ENCODE measurements around the gene VAV1.
"Not testable (repeated sequence)": the region's sequence is repeated elsewhere in the genome, so short reads cannot be mapped to it uniquely, and the experiment has no call there.

VAV1 gene

DNA sequence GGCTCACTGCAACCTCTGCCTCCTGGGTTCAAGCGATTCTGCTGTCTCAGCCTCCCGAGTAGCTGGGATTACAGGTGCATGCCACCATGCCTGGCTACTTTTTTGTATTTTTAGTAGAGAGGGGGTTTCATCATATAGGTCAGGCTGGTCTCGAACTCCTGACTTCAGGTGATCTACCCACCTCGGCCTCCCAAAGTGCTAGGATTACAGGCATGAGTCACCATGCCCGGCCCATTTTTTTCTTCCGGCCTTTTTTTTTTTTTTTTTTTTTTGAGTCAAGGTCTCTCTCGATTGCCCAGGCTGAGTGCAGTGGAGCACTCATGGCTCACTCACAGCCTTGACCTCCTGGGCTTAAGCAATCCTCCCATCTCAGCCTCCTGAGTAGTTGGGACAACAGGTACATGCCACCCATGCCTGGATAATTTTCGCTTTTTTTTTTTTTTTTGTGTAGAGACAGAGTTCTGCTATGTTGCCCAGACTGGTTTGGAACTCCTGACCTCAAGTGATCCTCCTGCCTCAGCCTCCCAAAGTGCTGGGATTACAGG lies 10.2 kb upstream of the VAV1 start:
- DNase-seq: not testable (repeated sequence)

DNA sequence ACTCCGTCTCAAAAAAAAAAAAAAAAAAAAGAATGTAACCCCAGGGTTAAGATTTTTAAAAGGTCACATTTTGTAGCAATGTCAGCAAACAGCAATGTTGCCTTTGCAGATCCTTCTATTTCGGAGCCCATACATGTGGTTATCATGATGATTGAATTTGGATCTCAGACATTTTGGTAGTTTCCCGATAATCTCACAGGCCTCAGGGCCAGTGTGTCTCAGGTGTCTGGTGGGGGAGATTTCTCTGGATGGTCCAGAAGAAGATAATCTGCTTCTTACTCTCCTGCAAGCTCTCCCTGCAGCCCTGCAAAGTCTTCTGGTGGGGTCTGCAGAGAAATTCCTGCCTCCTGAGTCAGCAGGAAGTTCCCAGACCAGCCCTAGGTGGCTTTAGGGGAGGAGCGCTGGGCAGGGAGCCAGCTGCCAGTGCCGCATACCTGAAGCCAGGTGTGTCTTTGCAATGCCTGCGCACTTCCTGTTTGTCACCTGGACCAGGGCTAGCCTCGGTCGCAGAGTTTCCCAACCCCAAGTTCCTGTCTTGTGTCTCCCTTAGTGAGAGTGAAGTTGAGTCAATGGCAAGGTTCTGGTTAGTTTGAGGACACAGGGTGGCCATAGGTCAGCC lies 6.7 kb upstream of the VAV1 start:
- no peak for DNase-seq

DNA sequence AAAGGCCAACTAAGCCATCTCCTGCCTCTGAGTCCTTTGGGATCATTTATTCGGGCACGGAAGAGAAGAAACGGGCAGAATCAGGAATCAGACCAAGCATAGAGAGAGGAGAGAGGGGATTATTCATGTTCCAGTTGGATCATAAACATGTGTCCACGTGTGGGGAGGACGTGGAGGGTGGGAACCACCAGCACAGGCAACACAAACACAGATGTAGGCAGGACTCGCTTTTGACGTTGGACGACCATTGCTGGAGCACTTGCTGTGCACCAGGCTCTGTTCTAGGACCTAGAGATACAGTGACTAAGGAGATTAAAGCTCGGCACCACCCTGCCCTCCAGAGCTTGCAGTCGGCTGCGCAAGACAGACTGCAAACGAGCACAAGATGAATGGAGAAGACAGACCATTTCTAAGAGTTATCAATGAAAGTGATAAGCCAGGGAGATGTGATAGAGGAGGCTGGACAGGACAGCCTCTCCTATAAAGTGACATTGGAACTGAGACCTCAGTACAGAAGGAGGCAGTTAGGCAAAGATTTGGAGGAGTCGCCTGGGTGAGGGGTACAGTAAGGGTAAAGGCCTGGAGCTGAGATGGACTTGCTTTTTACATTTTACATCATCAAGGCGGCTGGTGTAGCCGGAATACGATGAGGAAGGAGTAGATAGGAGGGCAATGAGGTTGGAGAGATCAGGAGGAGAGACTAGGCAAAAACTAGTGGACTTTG lies 6.0 kb upstream of the VAV1 start:
- DNase-seq: no peak

DNA sequence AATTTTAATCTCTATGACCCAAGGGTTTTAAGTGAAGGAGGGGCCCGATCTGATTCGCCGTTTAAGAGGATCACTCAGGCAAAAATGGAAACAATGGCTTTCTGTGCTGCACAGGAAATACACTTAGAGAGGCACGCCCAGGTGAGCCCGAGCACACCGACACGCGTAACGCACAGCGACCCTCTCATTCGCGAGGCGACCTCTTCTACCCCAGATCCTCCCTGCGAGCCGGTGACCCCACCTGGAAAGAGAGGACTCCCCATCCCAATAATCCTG lies 5.5 kb upstream of the VAV1 start:
- no peak for DNase-seq

DNA sequence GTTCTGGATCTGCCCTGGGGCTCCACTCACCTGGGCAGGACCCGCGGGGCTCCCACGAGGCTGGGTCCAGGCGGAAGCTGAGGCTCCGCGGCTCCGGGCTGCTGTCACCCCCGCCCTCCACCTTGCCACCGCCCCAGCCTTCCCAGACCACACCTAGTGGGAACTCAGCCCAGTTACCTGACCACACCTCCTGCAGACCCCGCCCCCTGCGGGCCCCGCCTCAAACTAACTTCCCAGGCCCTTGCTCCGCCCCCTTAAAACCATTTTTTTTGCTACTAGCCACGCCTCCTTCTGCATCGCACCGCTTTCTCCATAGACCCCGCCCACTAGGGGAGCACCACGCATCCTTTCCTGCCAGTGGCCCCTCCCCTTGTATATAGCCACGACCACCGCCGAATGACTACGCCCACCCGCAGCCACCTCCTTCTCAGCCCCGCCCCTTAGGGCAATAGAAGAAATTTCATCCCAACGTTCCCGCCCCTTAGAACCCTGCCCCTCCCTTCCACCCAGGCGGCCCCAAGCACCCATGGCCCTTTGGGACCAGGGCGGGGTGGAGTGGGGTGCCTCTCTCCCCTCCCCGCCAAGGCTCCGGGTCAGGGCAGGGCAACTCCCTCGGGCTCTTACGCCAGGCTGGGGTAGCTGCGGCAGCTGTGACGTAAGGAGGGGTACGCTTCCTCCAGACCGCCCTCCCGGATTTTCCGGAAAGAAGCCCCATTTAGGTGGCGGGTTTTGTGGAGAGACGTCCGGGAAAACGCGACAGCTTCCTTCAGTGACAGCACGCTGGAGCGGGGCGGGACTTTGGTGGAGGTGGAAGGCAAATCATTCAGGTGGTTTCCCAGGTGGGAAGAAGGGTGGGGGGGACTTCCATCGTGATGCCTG lies 4.9 kb upstream of the VAV1 start, which contains the start of gene SH2D3A:
TSS of gene SH2D3A (minus strand) at position 79 of the 879 bp plus-strand sequence. CDS start 3,687 bp downstream, outside the sequence.
- DNase-seq: no peak

DNA sequence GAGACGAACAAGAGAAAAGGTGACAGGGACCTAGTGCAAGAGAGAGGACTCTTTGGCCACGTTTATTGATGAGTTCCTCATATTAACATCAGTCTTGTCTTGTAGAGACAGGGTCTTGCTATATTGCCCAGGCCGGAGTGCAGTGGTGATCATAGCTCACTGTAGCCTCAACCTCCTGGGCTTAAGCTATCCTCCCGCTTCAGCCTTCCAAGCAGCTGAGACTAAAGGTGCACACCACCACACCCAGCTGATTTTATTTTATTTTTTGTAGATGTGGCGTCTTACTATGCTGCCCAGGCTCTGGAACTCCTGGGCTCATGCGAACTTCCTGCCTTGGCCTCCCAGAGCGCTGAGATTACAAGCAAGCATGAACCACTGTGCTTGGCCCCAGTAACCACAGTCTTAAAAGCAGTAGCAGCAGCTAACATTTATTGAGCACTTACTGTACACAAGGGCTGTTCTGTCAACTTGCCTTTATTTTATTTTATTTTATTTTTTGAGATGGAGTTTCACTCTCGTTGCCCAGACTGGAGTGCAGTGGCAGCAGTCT lies 4.2 kb upstream of the VAV1 start:
- no peak for DNase-seq

DNA sequence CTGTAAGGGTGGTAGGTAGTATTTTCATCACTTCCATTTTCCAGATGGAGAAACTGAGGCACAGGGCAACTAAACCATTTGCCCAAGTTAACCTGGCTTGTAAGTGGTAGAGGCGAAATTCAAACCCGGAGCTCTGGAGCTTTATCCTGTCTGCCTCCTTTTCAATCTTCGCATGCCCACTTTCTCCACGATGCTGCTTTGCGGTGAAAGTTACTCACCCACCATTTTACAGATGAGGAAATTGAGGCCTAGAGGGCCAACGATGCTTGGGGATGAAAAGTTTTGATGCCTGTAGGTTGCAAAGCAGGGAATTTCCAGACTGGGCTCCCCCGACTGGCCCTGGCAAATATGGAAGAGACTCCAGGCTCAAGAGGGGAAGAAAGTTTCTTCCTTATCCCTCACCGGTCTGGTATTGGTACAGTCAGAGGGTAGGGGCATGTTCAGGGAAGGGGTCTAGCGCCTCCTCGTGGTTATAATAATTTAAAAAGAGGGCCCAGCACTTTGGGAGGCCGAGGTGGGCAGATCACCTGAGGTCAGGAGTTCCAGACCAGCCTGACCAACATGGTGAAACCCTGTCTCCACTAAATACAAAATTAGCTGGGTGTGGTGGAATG lies 3.4 kb upstream of the VAV1 start:
- DNase-seq: no peak

DNA sequence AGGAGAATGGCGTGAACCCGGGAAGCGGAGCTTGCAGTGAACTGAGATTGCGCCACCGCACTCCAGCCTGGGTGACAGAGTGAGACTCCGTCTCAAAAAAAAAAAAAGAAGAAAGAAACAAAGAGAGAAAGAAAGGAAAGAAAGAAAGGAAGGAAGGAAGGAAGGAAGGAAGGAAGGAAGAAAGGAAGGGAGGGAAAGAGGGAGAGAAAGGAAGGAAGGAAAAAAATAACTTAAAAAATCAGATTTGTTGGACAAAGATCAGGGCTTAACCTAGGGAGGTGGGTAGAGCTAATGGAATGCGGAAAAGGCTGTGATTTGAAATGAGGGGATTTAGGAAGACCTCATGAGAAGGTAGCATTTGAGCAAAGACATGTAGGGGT lies 870 bp upstream of the VAV1 start:
- not testable (repeated sequence) for DNase-seq

DNA sequence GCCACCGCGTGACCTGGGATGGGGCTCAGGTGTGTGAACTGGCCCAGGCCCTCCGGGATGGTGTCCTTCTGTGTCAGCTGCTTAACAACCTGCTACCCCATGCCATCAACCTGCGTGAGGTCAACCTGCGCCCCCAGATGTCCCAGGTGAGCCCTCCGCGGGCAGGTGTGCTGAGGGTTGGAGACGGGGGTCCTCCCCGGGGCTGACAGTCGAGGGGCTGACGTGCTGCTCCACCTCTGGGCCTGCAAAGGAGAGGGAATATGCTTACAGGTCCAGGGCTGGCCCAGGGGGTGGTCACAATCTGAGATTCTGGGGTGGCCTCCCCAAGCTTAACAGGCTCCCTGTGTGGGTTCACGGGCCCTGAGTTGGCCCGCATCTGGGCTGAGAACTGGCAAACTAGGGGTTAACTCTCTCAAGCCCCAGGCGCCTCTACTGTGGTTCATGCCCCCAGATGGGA lies 386 bp downstream of the VAV1 start:
- DNase-seq: no peak

DNA sequence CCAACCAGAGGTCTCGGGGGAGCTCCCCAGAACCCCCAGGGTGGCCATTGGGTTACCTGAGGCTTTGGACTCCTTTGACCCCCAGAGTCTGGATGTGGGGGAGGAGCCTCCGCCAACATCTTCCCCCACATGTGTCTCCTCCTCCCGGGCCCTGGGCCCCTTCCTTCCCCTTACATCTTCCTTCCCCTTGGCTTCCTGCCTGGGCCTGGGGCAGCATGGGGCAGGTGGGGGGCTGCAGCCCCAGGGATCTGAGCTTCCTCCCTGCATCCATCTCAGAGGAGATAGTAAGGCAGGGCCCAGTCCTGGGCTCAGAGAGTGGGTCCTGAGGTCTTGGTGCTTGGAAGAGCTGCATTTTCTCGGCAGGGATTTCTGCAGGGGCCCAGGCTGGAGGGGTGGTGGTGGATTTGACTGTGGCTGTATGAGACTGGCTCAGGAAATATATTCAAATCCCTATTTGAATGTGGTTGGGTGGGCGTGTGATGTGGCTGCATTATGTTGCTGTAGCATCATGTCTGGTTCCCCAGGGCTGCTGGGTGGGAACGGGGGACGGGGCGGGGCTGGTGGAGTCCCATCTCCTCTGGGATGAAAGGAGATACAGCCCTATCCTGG lies 919 bp downstream of the VAV1 start:
- no peak for DNase-seq

DNA sequence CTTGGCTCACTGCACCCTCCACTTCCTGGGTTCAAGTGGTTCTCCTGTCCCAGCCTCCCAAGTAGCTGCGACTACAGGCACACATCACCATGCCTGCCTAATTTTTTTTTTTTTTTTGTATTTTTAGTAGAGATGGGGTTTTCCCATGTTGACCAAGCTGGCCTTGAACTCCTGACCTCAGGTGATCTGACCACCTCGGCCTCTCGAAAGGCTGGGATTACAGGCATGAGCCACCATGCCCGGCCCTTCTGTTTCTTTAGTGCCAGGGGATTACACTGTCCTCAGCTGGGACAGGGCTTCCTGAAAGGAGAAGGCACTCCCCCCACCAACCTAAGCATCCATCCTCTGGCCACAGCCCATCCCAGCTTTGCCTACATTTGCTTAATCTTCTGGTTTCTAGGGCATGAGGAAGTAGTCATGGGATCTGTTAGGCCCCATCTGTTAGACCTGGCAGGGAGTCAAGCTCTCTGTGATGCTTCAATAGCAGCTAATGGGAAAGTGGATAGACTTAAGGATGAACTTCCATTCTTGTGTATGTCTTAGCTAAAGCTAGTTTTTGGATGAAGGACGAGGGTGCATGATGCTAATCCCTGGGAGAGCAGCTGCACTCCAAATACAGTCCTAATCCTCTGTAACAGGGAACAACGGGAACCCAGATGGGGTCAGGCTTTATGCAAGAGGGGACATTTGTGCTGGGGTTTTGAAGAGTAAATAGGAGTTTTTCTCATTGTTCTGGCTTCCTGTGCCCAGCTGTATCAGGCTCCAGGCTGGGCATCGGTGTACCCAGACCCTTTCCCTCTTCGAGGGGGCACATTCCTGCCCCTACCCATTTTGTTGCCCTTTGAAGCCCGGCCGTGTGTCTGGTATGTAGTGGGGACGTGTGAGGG lies 2.6 kb downstream of the VAV1 start:
- DNase-seq: no peak

DNA sequence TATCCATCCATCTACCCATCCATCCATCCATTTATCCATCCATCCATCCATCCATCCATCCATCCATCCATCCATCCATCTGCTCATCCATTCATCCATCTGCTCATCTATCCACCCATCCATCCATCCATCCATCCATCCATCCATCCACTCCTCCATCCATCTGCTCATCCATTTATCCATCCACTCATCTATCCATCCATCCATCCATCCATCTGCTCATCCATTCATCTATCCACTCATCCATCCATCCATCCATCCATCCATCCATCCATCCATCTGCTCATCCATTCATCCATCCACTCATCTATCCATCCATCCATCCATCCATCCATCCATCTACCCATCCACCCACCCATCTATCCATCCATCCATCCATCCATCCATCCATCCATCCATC lies 3.5 kb downstream of the VAV1 start:
- DNase-seq: not testable (repeated sequence)

DNA sequence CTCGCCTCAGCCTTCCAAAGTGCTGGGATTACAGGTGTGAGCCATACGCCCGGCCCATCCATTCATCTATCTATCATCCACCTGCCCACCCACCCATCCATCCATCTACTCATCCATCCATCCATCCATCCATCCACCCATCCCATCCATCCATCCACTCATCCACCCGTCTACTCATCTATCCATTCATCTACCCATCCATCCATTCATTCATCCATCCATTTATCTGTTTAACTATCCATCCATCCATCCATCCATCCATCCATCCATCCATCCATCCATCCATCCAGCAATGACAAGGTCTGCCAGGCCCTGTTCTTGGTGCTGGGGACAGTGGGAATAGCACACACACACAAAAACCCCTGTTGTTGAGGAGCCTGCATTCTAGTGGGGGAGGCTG lies 4.5 kb downstream of the VAV1 start:
- DNase-seq: no peak

DNA sequence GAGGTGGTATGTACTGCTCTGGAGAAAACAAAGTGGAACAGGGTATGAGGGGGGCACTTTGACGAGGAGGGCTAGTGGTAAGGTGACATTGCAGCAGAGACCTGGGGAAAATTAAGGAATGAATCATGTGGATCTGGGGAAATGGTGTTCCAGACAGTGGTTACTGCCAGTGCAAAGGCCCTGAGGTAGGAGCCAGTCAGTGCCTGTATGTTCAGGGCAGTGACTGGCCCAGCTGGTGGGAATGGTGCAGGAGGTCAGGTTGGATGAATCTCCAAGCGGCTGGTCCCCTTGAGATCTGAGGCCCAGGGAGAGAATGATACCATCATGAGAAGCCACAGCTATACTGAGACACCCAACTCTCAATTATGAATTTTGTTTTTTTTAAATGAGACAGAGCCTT lies 4.9 kb downstream of the VAV1 start:
- no peak for DNase-seq

DNA sequence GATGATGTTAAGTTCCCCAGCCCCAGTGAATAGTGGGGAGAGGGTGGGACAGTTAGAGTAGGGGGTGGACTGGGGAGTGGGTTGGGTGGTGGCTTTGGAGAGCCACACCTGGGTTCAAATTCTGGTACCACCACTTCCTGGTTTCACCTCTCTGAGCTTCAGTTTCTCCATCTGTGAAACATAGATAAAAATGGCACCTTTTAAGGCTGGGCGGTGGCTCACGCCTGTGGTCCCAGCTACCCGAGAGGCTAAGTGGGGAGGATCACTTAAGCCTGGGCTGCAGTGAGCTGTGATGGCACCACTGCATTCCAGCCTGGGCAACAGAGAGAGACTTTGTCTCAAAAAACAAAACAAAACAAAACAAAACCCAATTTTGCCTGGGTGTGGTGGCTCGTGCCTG lies 5.9 kb downstream of the VAV1 start:
- no peak for DNase-seq

DNA sequence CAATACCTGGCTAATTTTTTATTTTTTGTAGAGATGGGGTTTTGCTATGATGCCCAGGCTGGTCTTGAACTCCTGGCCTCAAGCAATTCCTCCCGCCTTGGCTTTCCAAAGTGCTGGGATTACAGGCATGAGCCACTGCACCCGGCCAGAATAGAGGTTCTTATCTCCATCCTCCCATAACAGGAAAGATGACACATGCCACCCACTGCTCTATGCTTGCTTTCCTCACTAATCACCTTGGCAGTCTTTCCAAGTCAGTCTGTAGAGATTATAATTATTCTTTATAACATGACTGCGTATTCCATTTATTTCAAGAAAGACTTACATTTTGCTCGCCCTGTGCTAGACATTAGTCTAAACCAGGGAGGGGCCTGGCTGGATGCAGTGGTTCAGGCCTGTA lies 6.7 kb downstream of the VAV1 start:
- DNase-seq: no peak

DNA sequence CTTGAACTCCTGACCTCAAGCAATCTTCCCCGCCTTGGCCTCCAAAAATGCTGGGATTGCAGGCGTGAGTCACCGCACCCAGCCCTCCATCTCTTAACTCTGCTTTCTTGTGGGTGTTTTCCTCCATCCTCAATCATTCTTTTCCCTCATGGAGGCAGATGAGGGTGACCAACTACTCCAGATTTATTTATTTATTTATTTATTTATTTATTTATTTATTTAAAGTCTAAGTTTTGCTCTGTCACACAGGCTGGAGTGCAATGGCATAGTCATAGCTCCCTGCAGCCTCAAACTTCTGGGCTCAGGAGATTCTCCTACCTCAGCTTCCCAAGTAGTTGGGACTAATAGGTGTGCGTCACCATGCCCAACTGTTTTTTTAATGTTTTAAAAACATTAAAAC lies 14.9 kb downstream of the VAV1 start:
- DNase-seq: no peak

DNA sequence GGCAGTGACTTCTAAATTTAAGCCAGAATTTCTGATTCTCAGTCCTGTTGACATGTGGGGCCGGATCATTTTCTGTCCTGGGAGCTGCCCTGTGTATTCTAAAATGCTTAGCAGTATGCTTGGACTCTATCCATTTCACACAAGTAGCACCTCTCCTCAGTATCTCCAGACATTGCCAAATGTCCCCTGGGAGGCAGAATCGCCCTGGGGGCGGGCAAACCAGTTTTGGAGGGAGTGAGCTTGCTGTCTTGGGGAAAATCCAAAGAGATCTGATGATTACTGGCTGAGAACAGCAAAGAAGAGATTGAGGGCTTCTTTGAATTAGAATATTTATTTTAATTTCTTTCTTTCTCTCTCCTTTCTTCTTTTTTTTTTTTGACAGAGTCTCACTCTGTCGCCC lies 16.4 kb downstream of the VAV1 start:
- DNase-seq: no peak

DNA sequence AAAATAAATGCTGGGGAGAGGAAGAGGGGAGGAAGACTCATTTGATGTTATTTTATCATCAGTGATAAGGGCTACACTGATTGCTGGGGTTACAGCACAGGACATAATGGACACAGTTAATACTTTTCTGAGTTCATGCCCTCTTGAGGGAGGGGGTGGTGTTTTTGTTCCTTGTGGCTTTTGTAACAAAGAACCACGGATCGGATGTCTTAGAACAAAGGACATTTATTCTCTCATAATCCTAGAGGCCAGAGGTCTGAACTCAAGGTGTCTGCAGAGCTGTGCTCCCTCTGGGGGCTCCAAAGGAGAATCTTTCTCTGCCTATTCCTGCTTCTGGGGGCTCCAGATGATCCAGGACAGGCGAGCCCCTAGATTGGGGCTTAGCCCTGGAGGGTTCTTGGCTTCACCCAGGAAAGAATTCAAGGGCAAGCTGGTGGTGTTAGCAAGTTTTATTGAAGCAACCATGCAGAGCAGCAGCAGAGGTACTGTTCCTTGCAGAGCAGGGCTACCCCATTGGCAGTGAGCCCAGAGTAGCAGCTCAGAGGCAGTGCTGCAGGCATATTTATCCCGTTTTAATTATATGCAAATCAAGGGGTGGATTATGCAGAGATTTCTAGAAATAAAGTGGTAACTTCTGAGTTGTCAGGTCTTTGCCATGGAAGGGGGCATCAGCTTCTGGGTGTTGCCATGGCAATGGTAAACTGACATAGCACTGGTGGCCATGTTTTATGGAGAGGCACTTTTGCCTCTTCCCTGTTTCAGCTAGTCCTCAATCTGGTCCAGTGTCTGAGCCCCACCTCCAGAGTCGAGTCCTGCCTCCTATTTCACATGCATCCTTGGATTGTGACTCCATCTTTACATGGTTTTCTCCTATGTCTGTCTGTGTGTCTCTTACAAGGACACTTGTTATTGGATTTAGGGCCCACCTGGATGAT lies 18.0 kb downstream of the VAV1 start:
- DNase-seq: no peak

DNA sequence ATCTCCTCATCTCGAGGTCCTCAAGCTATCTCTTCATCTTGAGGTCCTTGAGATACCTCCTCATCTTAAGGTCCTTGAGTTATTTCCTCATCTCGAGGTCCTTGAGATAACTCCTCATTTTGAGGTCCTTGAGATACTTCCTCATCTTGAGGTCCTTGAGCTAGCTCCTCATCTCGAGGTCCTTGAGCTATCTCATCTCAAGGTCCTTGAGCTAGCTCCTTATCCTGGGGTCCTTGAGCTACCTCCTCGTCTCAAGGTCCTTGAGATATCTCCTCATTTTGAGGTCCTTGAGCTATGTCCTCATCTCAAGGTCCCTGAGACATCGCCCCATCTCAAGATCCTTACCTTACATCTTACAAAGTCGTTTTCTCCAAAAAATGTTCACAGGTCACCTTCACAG lies 18.7 kb downstream of the VAV1 start:
- DNase-seq: no peak

All from fibroblast of skin of right quadriceps (primary cell).